ENCODE results near the gene STMND1. TPM values are rescaled to one million over a fixed set of nuclear protein-coding genes. Genes with fewer than 3 reads are reported as not detected.

STMND1 gene
- total RNA-seq, 1 donor from 2014 or later: not detected

DNA sequence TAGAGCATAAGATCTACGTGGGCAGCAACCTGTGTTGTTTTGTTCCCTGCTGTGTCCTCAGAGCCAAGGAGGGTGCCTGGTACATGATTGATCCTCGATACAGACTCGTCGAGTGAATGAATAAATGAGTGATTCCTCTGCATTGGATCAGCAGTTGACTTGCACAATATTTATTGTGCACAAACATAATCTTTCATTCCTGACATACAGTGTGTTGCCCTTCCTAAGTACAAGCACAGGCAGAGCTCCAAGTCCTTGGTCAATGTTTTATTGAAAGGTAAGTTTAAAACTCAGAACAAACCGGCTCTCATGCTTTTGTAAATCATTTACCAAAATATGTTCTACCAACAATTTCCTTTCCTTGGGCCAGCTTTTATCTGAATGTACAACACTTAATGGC is 57.4 kb downstream of the STMND1 start:
- peak; percentile 64 for DNase-seq (ENCODE audit: low spot score)
- ATAC-seq: peak; percentile 87

DNA sequence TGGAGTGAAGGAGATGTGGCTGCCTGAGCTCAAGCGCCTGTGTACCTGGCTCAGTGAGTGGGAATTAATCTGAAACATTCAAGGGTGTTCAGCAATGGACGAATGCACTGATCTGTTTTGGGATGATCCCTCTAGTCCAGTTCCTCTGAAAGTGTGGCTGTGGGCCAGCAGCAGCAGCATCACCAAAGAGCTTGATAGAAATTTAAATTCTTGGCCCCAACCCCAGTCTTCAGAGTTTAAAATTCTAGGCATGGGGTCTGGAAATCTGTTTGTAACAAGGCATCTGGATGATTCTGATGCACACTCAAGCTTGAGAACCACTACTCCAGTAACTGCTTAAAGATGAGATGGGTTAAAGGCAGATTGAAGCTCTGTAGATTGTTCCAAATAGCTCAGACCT is 59.2 kb downstream of the STMND1 start:
- ATAC-seq (no peak), DNase-seq (ENCODE audit: low spot score) (no peak)

DNA sequence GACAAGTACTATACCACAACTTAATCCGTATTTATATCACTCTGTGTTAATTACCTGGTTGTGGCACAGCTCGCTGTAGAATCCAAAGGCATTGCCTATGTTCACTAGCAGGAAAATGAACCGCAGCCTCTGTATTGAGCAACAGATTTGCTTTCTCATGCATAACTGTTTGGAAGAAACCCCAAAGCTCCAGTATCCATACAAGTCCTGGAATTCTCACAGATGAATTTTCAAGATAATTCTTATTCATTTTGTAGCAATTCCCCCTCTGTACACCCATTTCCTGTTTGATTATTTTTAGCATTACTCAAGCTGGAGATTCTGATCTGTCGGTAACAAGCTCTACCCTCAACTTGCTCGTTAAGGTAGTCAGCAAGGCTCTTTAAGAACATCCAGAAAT is 63.5 kb downstream of the STMND1 start:
- ATAC-seq (no peak), DNase-seq (ENCODE audit: low spot score) (no peak)

DNA sequence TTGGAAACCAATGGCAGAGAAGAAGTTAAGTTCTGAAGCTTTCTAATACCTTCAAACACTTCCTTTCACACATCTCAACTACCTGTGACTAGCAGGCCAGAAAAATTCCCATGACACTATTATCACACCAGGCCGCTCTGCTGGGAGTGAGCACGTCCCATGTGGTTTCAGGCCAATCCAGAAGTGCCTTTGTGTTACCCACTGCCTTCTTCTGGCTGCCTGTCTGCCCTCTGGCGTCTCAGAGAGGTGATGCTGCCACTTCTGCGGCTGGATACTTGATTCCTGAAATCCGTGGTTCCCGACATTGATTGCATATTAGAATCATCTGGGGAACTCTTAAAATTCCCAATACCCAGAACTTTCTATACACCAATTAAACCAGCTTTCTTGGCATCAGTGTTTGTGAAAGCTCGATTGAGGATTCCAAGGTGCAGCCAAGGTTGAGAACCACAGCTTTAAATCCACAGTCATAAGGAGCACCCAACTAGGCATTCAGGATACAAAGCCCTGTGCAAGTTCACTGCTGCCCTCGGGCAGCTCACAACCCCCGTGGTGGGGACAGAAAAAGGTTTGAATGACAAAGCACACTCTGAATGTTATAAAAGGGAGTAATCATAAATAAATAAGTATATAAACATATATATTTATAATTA is 65.6 kb downstream of the STMND1 start:
- ATAC-seq: peak; percentile 96
- peak; percentile 57 for DNase-seq (ENCODE audit: low spot score)

DNA sequence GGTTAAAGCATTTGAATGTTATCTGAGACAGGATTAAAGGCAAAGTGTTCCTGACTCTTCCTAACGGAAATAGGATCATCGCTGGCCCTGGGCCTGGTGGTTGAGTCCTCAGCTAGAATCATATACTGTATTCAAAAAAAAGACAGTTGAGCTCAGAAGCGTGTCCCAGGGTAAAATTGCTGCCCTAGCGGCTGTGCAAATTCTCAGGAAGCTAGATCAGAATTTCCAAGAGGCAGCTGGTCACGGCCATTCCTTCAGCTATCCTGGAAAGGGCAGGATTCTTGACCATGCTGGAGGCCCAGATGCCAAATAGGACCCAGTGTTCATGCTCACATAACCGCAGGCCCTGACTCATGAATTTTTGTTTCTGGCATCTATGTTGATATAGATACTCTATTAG is 67.4 kb downstream of the STMND1 start:
- ATAC-seq: no peak
- no peak for DNase-seq (ENCODE audit: low spot score)

DNA sequence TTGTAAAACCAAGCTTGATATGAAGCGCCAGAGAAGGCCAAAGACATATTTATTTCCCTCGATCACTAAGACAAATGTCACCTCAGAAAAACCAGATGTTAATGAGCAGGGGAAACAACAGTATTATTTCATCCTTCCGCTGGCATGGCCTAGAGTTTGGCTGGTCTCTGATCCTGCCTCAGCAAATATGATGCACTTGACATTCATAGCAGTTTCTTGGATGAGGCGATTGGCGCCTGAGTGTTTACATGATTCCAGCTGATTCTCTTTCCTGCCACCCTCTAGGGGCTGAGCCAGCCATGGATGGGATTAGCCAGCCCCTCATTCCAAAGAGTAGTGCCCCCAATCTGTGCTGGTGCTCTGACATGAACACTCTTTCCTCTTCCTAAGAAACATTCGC is 67.9 kb downstream of the STMND1 start:
- no peak for ATAC-seq
- DNase-seq (ENCODE audit: low spot score): no peak

DNA sequence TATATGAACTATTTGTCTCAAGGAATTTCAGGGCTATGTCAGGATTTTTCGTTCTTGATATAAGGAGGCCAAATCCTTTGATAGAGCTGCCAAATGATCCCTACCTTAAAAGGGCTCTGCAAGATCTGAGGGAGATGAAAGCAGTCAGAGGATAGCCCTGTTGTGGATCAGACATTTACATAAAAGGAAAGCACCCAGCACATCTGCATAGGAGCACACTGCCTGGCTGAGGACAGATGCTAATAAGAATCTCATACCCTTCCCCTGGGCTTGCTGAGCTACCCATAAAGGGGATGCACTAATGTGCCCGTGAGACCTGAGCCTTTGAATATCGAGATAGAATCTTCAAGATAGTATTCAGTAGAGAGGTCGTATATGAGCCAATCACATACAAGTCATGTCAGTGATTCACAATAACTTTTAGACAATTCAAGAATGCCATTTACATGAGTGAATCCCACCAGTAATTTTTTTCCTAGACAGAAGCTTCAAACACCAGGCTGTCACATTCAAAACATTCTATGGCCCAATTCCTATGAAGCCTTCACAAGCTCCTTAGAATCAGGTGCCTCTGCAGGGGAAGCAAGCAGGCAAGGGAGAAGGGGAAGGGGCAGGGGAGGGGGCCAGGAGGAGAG is 71.1 kb downstream of the STMND1 start:
- no peak for ATAC-seq
- DNase-seq (ENCODE audit: low spot score): no peak

DNA sequence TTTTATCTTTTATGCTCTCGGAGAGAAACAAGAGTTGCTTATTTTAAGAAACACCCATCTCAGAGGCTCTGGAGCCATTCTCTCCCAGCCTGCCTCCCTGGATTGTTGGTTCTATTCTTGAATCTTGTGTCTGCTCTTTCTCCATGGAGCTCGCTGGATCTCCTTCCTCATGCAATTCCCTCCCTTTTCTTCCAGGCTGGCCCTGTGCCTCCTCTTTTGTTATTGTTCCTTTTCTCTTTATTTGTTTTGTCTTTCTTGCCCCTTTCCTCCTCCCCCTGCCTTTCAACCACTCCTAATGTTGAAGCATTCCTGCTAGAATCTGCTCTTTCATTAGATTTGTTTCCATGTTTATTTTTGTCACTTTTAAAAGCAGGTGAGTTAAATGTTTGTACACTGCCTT is 76.5 kb downstream of the STMND1 start:
- DNase-seq (ENCODE audit: low spot score): no peak
- no peak for ATAC-seq

DNA sequence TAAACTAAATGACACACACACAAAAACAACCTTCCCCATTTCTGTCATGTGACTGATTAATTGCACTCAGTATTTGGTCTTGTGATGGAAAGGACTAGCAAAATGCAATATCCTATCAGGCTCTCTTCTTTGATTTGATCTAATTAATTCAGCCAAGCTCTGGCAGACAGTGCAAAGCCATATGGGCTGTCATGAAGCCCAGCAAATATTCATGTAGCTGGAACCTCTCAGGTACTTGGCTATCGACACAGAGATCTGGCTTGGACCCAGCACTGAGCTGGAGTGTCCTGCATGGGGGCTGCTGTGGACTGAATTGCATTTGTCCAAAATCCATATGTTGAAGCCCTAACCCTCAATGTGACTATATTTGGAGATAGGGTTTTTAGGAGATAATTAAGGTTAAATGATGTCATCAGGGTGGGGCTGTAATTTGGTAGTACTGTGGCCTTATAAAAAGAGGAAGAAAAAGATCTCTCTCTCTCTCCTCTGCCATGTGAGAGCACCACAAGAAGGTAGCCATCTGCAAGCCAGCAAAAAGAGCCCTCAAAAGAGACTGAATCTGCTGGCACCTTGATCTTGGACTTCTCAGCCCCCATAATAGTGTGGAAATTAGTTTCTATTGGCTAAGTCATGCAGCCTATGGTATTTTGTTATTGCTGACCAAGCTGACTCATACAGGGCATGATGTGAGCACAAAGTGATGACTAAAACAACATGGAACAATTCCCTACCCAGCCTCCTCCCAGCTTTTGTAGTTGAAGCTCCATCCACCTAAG is 77.1 kb downstream of the STMND1 start:
- no peak for ATAC-seq
- DNase-seq (ENCODE audit: low spot score): no peak

DNA sequence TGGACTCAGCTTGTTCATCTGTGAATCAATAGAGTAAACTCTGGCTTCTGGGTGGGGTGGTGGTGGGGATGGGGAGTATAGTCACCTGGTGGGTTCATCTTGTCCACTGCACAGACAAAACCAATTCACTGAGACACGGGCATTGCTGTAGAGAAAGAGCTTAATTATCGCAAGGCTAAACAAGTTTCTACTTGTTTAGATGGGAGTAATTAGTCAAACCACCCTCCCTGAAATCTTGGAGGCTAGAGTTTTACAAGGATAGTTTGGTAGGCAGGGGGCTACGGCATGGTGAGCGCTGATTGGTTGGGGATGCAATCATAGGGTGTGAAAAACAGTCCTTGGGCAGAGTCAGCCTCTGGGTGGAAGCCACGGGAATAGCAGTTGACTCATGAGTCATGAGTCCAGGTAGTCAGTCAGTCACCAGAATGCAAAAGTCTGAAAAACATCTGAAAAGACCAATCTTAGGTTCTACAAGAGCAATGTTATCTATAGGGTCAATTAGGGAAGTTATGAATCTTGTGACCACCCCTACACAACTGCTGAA is 77.8 kb downstream of the STMND1 start:
- no peak for DNase-seq (ENCODE audit: low spot score)
- no peak for ATAC-seq

Other genes with a start within 250 kb of the STMND1 start
- gene RBM24, start 179.3 kb downstream of the STMND1 start, total RNA-seq: 0.05 TPM